ENCODE measurements around the gene CLCN6.

- no peak for TF ChIP-seq CTCF (conservative IDR thresholded peaks at IDR 0.05)
- TF ChIP-seq ZFX (IDR thresholded peaks at IDR 0.05) = no peak
These were observed 36.4 kb downstream of the CLCN6 start for GRCh38 chr1:11842154-11843041.

Measured in C4-2B (cell line).